Limb (tissue), 2 donors: ENCODE measurements around the gene OAS2.
"Not testable (repeated sequence)": the region's sequence is repeated elsewhere in the genome, so short reads cannot be mapped to it uniquely, and the experiment has no call there.

ENCODE experiments used
- DNase-seq, 2 donors: peaks; one replicate each; pipeline ENCODE4 v3.0.0-alpha.2; 2016; ENCODE audit errors: extremely low spot score in 2 of 2

OAS2 gene

GRCh38 chr12:112980491-112981158, 2.3 kb downstream of the OAS2 start:
- no peak for DNase-seq

- no peak for DNase-seq
These were observed 7.4 kb downstream of the OAS2 start for GRCh38 chr12:112985642-112986290.

GRCh38 chr12:112986291-112986800, 8.0 kb downstream of the OAS2 start:
- DNase-seq, result no peak

GRCh38 chr12:112987561-112987960, 9.2 kb downstream of the OAS2 start:
- DNase-seq, result no peak

- no peak for DNase-seq
These were observed 9.9 kb downstream of the OAS2 start for GRCh38 chr12:112988224-112988623.

- not testable (repeated sequence) for DNase-seq
These were observed 10.6 kb downstream of the OAS2 start for GRCh38 chr12:112988823-112989385.

- DNase-seq, result no peak
These were observed 11.5 kb downstream of the OAS2 start for GRCh38 chr12:112989806-112990205.

- peak; percentile 36 to 57 for DNase-seq
These were observed 14.5 kb downstream of the OAS2 start for GRCh38 chr12:112992541-112993398.

GRCh38 chr12:112995008-112995407, 16.7 kb downstream of the OAS2 start:
- no peak for DNase-seq

GRCh38 chr12:112996501-112996900, 18.2 kb downstream of the OAS2 start:
- DNase-seq, result no peak

- no peak for DNase-seq
These were observed 19.2 kb downstream of the OAS2 start for GRCh38 chr12:112997506-112997905.

GRCh38 chr12:112998987-112999767, 20.9 kb downstream of the OAS2 start:
- no peak for DNase-seq

- DNase-seq, result no peak
These were observed 22.1 kb downstream of the OAS2 start for GRCh38 chr12:113000433-113000832.

GRCh38 chr12:113002155-113002554, 23.8 kb downstream of the OAS2 start:
- DNase-seq, result no peak

GRCh38 chr12:113002676-113003075, 24.4 kb downstream of the OAS2 start:
- no peak for DNase-seq

- no peak for DNase-seq
These were observed 25.3 kb downstream of the OAS2 start for GRCh38 chr12:113003636-113004035.

GRCh38 chr12:113005762-113006161, 27.4 kb downstream of the OAS2 start:
- no peak for DNase-seq

- DNase-seq, result no peak
These were observed 27.9 kb downstream of the OAS2 start for GRCh38 chr12:113006206-113006605.

- DNase-seq, result no peak
These were observed 28.3 kb downstream of the OAS2 start for GRCh38 chr12:113006641-113007040.

GRCh38 chr12:113007166-113007565, 28.8 kb downstream of the OAS2 start:
- no peak for DNase-seq

GRCh38 chr12:113010701-113011100, 32.4 kb downstream of the OAS2 start:
- DNase-seq, result no peak
